OCI-LY1 (cell line): ENCODE measurements around the gene U2SURP.

ENCODE experiments used
- H2AFZ ChIP-seq: fragments of 200-600 bp; sonication (generic), shearing (Covaris generic); 2 replicates; pipeline ENCODE4 v1.6.0; 2014; ENCODE audit warnings: antibody characterized with exemption, mild to moderate bottlenecking, low read length
- H3F3A ChIP-seq: fragments of 200-600 bp; sonication (generic), shearing (Covaris generic); 2 replicates; pipeline ENCODE4 v1.6.0; 2014; ENCODE audit warnings: mild to moderate bottlenecking, antibody characterized with exemption, low read length, moderate library complexity; ENCODE audit not compliant: insufficient read depth
- H3K27ac ChIP-seq: fragments of 200-600 bp; sonication (generic); 2 replicates; pipeline ENCODE4 v1.5.1; 2014; ENCODE audit warnings: low read length, mixed run types, mild to moderate bottlenecking, low read depth; ENCODE audit not compliant: poor library complexity, severe bottlenecking
- H3K27me3 ChIP-seq: fragments of 200-600 bp; sonication (generic); 2 replicates; pipeline ENCODE4 v1.6.0; 2014; ENCODE audit warnings: antibody characterized with exemption, mild to moderate bottlenecking, low read length, moderate library complexity; ENCODE audit not compliant: insufficient read depth
- H3K36me3 ChIP-seq: fragments of 200-600 bp; sonication (generic); 2 replicates; pipeline ENCODE4 v1.6.1; 2014; ENCODE audit warnings: mild to moderate bottlenecking, antibody characterized with exemption, low read length, moderate library complexity, mixed read lengths; ENCODE audit not compliant: insufficient read depth
- H3K4me1 ChIP-seq: fragments of 200-600 bp; sonication (generic); 2 replicates; pipeline ENCODE4 v1.5.1; 2014; ENCODE audit warnings: mild to moderate bottlenecking, low read length, moderate library complexity; ENCODE audit not compliant: insufficient read depth, severe bottlenecking
- H3K4me2 ChIP-seq: fragments of 200-600 bp; sonication (generic), shearing (Covaris generic); 2 replicates; pipeline ENCODE4 v1.6.1; 2014; ENCODE audit warnings: low read length
- H3K4me3 ChIP-seq: fragments of 200-600 bp; sonication (generic); 2 replicates; pipeline ENCODE4 v1.5.1; 2014; ENCODE audit warnings: low read length, low read depth, mild to moderate bottlenecking, mixed read lengths; ENCODE audit not compliant: poor library complexity, severe bottlenecking
- H3K79me2 ChIP-seq: fragments of 200-600 bp; shearing (Covaris generic); 2 replicates; pipeline ENCODE4 v1.6.1; 2016; ENCODE audit warnings: mixed run types, low read length, mixed read lengths; ENCODE audit not compliant: insufficient read depth
- H3K9ac ChIP-seq: fragments of 200-600 bp; sonication (generic), shearing (Covaris generic); 2 replicates; pipeline ENCODE4 v1.6.1; 2014; ENCODE audit warnings: mild to moderate bottlenecking, low read length, mixed read lengths
- H3K9me2 ChIP-seq: fragments of 200-600 bp; sonication (generic), shearing (Covaris generic); 2 replicates; pipeline ENCODE4 v1.6.1; 2014; ENCODE audit warnings: low read depth, mild to moderate bottlenecking, low read length, mixed read lengths
- H3K9me3 ChIP-seq: fragments of 200-600 bp; shearing (Covaris generic); 2 replicates; pipeline ENCODE4 v1.6.1; 2014; ENCODE audit warnings: low read length, mixed read lengths
- H4K20me1 ChIP-seq: fragments of 200-600 bp; sonication (generic), shearing (Covaris generic); 2 replicates; pipeline ENCODE4 v1.6.0; 2016; ENCODE audit warnings: mild to moderate bottlenecking, low read length; ENCODE audit not compliant: insufficient read depth
- EZH2 ChIP-seq: fragments of 200-600 bp; sonication (generic), shearing (Covaris generic); IDR thresholded peaks from 2 replicates; pipeline ENCODE4 v1.8.0; 2017; ENCODE audit warnings: borderline replicate concordance, mixed run types, mild to moderate bottlenecking, antibody characterized with exemption, low read length, moderate library complexity, mixed read lengths
- TF ChIP-seq, protein P1 (sequence below): fragments of 200-600 bp; sonication (generic), shearing (Covaris generic); IDR thresholded peaks from 2 replicates; pipeline ENCODE4 v1.5.1; 2017; ENCODE audit warnings: mild to moderate bottlenecking, antibody characterized with exemption, low read length, moderate library complexity, mixed read lengths

Gene U2SURP

DNA sequence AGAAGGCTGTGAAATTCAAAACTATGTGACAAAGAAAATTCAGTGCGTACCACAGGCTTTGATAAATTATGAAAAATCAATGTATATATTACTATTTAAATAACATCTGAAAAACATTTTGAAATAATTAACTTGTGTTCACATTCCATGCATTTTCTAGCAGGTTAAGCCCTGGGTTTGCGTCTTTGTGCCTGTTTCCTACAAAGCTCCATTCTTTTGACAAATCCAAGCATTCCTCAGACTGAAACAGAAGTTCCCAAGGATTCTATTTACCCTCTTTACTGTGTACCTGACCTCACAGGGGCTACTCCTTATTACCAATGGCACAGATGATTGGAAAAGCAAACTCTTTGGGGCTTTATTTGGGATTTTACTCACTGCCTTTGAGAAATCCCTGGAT is 39.8 kb upstream of the U2SURP start:
- Histone ChIP-seq H3K36me3 (no peaks in the 10 kb centered on the region), H3F3A (no peaks in the 10 kb centered on the region), H3K4me2 (no peak overlapping the region), H2AFZ (no peak overlapping the region), H3K9me2 (no peaks in the 10 kb centered on the region), H3K4me3 (no peak overlapping the region), H3K79me2 (no peaks in the 10 kb centered on the region), H3K4me1 (no peaks in the 10 kb centered on the region), H3K27me3 (no peaks in the 10 kb centered on the region), H3K9ac (no peak overlapping the region), H3K9me3 (no peaks in the 10 kb centered on the region), H3K27ac (no peak overlapping the region), H4K20me1 (no peaks in the 10 kb centered on the region)
- TF ChIP-seq EZH2, result no peak
- TF ChIP-seq, protein P1, sequence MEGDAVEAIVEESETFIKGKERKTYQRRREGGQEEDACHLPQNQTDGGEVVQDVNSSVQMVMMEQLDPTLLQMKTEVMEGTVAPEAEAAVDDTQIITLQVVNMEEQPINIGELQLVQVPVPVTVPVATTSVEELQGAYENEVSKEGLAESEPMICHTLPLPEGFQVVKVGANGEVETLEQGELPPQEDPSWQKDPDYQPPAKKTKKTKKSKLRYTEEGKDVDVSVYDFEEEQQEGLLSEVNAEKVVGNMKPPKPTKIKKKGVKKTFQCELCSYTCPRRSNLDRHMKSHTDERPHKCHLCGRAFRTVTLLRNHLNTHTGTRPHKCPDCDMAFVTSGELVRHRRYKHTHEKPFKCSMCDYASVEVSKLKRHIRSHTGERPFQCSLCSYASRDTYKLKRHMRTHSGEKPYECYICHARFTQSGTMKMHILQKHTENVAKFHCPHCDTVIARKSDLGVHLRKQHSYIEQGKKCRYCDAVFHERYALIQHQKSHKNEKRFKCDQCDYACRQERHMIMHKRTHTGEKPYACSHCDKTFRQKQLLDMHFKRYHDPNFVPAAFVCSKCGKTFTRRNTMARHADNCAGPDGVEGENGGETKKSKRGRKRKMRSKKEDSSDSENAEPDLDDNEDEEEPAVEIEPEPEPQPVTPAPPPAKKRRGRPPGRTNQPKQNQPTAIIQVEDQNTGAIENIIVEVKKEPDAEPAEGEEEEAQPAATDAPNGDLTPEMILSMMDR, result no peak

DNA sequence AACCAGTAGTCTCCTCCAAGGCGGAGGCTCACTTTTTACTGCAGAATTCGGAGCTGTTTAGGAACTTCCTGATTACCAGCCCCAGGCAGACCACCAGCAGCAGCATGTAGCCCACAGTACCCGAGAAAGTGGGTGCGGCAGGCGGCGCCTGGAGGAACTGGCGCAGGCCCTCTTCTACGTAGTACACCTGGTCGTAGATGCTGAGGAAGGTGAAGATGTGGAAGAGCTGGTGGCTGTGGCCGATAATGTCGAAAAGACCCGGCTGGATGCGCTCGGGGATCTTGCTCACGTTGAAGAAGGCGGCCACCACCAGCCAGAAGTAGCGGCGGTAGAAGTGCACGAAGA is 39.2 kb upstream of the U2SURP start:
- H3K4me1 ChIP-seq, result no peaks in the 10 kb centered on the region
- no peaks in the 10 kb centered on the region for H3K79me2 ChIP-seq
- H3K27me3 ChIP-seq, result no peaks in the 10 kb centered on the region
- no peak for TF ChIP-seq EZH2
- TF ChIP-seq, protein P1, result no peak
- H4K20me1 ChIP-seq, result no peaks in the 10 kb centered on the region
- H3K27ac ChIP-seq, result no peak overlapping the region
- no peak overlapping the region for H3K4me2 ChIP-seq
- H3K9me3 ChIP-seq, result no peaks in the 10 kb centered on the region
- no peaks in the 10 kb centered on the region for H3K36me3 ChIP-seq
- no peak overlapping the region for H3K9ac ChIP-seq
- H3K4me3 ChIP-seq, result no peak overlapping the region
- no peaks in the 10 kb centered on the region for H3K9me2 ChIP-seq
- no peak overlapping the region for H2AFZ ChIP-seq
- no peaks in the 10 kb centered on the region for H3F3A ChIP-seq

DNA sequence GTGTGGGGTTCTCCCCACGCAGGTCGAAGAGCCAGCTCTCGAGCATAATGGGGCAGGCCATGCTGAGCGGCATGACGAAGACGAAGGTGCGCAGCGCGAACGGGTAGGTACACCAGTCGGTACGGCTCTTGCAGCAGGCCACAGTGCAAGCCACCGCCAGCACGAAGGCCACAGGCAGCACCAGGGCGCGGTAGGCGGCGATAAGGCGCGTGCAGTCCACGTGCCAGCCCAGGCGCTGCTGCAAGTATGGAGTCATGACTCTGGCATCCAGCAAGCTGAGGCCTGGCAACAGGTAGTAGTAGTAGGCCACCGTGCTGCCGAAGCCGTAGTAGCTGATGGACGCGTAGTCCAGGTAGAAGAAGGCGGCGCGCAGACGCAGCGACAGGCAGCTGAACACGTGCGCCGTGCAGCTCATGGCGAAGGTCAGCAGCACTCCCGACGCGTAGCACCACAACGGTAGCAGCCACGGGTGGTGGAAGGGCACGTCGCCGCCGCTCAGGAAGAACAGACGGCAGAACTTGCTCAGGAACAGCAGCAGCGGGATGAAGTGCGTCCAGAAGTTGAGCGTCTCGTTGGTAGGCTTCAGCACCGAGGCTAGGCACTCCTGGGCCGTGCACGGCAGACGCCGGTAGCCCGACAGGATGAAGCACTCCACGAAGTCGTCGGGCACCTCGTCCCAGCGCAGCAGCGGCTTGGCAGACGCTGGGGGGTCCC is 38.7 kb upstream of the U2SURP start:
- H3K9me2 ChIP-seq, result no peaks in the 10 kb centered on the region
- H3K36me3 ChIP-seq, result no peaks in the 10 kb centered on the region
- H3K27ac ChIP-seq, result no peak overlapping the region
- H3K4me1 ChIP-seq, result no peaks in the 10 kb centered on the region
- no peaks in the 10 kb centered on the region for H3K27me3 ChIP-seq
- no peak overlapping the region for H3K9ac ChIP-seq
- no peaks in the 10 kb centered on the region for H4K20me1 ChIP-seq
- H2AFZ ChIP-seq, result no peak overlapping the region
- H3K79me2 ChIP-seq, result no peaks in the 10 kb centered on the region
- no peak overlapping the region for H3K4me2 ChIP-seq
- no peak overlapping the region for H3K4me3 ChIP-seq
- TF ChIP-seq EZH2, result no peak
- TF ChIP-seq, protein P1, result no peak
- no peaks in the 10 kb centered on the region for H3F3A ChIP-seq
- no peaks in the 10 kb centered on the region for H3K9me3 ChIP-seq
